Measurements from ENCODE around the gene CORO1A.
"Not testable (repeated sequence)": the region's sequence is repeated elsewhere in the genome, so short reads cannot be mapped to it uniquely, and the experiment has no call there.

Gene CORO1A

GRCh38 chr16:30205541-30206236 is 22.3 kb downstream of the CORO1A start:
- DNase-seq (ENCODE audit: low spot score): not testable (repeated sequence)

DNA sequence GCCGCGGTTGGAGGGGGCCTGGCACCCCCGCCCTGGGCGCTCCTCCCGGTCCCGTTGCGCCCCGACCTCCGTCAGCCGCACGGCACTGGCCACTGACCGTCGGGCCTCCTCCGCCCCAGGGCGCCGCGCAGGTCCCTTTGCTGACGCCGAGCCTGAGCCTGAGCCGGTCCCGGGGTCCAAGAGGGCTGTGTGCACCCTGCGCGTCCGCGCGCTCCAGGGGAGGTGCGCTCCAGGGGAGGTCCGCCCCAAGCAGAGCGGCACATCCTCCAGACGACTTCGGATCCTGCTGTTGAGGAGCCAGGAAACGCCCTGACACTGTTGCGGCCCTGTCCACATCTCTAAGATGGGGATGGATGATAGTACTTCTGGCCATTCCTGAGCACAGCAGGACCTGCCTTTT is 22.9 kb downstream of the CORO1A start:
- DNase-seq (ENCODE audit: low spot score): not testable (repeated sequence)

GRCh38 chr16:30207063-30207704 is 23.8 kb downstream of the CORO1A start:
- DNase-seq (ENCODE audit: low spot score): not testable (repeated sequence)

DNA sequence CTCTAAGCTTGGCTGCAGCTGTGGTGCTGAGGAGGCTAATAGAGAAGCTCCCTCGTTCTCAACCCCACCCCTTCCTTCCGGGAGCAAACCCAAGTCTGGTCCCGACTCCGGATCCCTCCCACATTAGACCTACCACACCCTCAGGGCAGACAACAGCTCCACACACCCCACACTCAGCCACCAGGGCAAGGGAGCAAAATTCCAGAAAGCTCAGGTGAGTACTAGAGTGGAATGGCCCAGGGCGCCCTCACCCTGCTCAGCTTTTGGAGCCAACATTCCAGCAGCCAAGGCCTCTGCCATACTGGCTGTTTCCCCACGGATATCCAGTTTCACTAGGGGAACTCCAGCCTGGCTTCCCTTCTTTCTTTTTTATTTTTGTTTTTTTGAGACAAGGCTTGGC is 25.6 kb downstream of the CORO1A start:
- not testable (repeated sequence) for DNase-seq (ENCODE audit: low spot score)

- not testable (repeated sequence) for DNase-seq (ENCODE audit: low spot score)
Measured at GRCh38 chr16:30211414-30211813, 28.0 kb downstream of the CORO1A start.

DNA sequence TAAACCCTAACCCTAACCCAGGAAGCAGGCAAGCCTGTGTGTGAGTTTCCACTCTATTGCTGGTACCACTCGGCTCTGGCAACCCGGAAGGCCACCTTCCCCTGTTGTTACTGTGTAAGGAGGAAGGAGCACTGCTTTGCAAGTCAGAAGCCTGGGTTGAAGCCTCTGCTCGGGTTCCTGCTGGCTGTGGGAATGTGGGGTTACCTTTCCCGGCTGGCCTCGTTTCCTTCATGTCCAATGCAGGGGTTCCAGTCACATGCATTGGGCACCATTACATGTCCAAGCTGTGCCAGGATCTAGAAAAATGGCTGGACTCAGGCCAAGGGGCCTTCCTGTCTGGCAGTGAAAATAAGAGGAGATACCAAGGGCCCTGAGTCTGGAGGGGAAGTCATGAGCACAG is 33.7 kb downstream of the CORO1A start:
- DNase-seq (ENCODE audit: low spot score): not testable (repeated sequence)
